ENCODE data around the gene RGP1.

Gene RGP1

DNA sequence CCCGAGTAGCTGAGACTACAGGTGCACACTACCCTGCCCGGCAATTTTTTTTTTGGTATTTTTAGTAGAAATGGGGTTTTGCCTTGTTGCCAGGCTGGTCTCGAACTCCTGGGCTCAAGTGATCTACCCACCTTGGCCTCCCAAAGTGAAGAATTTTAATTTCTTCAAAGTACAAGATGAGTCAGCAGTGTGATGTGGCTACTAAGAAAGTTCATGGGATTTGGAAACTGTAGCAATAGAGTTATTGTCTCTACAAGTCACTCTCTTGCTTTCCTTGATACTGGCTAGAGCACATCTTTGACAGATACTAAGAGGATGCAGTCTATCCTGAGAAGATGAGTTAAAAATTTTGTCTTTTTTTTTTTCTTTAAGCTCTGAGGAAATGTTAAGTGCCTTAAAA lies 15.0 kb upstream of the RGP1 start:
- TF ChIP-seq, protein P1, sequence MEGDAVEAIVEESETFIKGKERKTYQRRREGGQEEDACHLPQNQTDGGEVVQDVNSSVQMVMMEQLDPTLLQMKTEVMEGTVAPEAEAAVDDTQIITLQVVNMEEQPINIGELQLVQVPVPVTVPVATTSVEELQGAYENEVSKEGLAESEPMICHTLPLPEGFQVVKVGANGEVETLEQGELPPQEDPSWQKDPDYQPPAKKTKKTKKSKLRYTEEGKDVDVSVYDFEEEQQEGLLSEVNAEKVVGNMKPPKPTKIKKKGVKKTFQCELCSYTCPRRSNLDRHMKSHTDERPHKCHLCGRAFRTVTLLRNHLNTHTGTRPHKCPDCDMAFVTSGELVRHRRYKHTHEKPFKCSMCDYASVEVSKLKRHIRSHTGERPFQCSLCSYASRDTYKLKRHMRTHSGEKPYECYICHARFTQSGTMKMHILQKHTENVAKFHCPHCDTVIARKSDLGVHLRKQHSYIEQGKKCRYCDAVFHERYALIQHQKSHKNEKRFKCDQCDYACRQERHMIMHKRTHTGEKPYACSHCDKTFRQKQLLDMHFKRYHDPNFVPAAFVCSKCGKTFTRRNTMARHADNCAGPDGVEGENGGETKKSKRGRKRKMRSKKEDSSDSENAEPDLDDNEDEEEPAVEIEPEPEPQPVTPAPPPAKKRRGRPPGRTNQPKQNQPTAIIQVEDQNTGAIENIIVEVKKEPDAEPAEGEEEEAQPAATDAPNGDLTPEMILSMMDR (IDR thresholded peaks at IDR 0.05; ENCODE audit: control insufficient read depth, extremely low read depth, insufficient read depth) = no peak
- DNase-seq (ENCODE audit: low read depth) = no peak
- H3K4me3 ChIP-seq (ENCODE audit: low read depth, low read length) = no peak overlapping the region

DNA sequence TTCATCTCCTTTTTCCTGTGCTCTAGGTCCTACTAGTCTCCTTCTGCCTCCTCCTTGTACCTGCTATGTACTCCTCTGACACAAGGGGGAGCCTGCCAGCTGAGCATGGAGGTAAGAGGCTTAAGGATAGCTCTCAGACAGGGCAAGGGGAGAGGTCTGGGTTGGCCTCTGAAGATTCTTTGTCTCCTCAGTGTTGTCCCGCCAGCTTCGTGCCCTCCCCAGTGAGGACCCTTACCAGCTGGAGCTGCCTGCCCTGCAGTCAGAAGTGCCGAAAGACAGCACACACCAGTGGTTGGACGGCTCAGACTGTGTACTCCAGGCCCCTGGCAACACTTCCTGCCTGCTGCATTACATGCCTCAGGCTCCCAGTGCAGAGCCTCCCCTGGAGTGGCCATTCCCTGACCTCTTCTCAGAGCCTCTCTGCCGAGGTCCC lies 12.9 kb upstream of the RGP1 start:
- TF ChIP-seq, protein P1 (IDR thresholded peaks at IDR 0.05; ENCODE audit: control insufficient read depth, extremely low read depth, insufficient read depth) = peak; percentile 97
- H3K4me3 ChIP-seq (ENCODE audit: low read depth, low read length) = no peak overlapping the region
- DNase-seq (ENCODE audit: low read depth) = no peak

DNA sequence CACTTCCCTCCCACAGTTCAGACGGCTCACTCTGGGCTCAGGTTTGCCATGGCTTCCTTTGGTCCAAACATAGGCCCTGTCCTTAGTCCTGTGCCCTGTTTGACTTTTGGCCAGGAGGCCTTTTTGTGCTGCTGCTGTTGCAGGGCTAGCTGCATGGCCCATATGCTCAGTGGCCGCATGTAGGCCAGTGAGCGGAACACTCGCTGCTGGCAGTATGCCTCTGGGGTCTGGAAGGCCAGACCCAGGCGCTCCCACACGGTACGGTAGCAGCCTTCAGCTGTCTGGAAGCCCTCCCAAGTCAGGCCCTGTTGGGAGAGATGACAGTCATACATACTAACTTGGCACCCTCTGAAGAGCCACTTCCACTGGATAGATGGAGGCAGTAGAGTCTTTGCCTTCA lies 11.9 kb upstream of the RGP1 start:
- TF ChIP-seq, protein P1 (IDR thresholded peaks at IDR 0.05; ENCODE audit: control insufficient read depth, extremely low read depth, insufficient read depth) = no peak
- no peak overlapping the region for H3K4me3 ChIP-seq (ENCODE audit: low read depth, low read length)

DNA sequence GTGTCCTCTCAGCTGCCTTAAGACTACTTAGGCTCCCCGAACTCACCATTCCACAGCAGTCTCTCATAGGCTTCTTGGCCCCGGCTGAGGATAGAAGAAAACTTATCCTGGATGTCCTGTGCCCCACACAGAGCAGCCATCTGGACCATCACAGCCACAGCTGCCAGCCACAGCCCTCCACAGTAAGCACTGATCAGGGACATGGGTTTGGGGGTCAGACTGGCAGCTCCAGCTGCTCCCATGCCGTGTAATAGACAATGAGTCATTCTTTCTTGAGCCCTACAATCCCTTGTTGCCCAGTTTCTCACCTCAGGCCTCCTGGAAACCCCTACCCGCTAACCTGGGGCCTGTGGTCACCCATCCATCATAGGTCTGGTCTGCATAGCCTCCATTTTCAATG lies 10.9 kb upstream of the RGP1 start:
- H3K4me3 ChIP-seq (ENCODE audit: low read depth, low read length) = no peak overlapping the region
- no peak for DNase-seq (ENCODE audit: low read depth)
- TF ChIP-seq, protein P1 (IDR thresholded peaks at IDR 0.05; ENCODE audit: control insufficient read depth, extremely low read depth, insufficient read depth) = no peak

More for the DNA sequence above, 11.9 kb upstream of the RGP1 start:
- DNase-seq (ENCODE audit: low read depth) = no peak

DNA sequence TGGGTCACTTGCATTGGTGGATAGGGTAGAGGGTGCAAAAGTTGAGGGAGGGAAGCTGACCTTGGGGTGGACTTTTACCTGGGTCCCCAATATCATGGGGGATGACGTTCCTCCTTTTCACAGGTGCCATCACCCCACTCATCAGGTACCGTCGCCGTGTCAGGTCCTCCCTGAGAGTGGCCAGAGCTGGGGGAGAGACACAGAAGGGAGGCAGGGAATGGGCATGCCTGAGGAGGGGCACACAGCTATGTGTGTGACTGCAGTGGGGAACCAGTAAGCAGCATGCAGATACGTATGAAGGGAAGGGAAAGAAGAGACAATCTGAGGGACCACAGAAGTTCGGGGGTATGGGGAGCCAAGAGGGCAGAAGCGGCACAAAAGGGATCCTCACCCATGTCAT lies 10.2 kb upstream of the RGP1 start:
- DNase-seq (ENCODE audit: low read depth) = no peak
- TF ChIP-seq, protein P1 (IDR thresholded peaks at IDR 0.05; ENCODE audit: control insufficient read depth, extremely low read depth, insufficient read depth) = no peak
- H3K4me3 ChIP-seq (ENCODE audit: low read depth, low read length) = no peak overlapping the region

DNA sequence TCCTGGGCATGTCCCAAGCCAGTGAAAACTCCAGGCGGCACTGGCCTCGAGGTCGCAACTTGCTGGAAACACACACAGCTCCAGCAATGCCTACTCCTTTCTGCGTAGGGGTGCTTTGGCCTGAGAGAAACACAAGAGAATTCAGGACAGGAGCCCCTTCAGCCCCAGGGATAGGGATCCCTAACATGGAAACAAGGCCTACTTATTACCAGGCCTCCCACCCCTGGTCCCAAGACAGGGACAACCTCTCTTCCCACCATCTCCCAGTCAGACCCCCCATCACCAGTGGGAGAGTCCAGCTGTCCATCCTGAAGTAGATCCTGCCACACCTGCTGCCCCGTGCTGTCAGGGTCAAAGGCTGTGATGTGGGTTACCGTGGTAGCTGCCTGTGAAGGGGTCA lies 8.8 kb upstream of the RGP1 start:
- TF ChIP-seq, protein P1 (IDR thresholded peaks at IDR 0.05; ENCODE audit: control insufficient read depth, extremely low read depth, insufficient read depth) = no peak
- H3K4me3 ChIP-seq (ENCODE audit: low read depth, low read length) = no peak overlapping the region
- DNase-seq (ENCODE audit: low read depth) = no peak

DNA sequence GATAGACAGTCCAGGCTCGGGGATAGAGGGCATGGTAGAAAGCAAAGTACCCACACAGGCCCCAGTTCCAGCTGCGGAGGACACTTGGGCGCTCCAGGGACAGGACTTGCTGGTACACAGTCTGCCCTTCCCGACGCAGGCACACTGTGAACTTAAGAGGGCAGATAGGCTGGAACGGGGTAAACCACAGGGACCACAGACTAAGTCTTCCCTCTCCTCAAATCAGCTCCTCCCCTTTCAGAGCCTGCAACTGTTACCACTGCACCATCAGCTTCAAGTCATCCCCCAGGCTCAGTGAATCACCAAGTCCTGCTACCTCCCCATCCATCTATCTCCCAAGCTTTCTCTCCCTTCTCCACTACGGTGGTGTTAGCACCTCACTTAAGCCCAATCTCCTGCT lies 7.3 kb upstream of the RGP1 start:
- TF ChIP-seq, protein P1 (IDR thresholded peaks at IDR 0.05; ENCODE audit: control insufficient read depth, extremely low read depth, insufficient read depth) = no peak
- DNase-seq (ENCODE audit: low read depth) = no peak

More for the DNA sequence above, 7.3 kb upstream of the RGP1 start:
- no peak overlapping the region for H3K4me3 ChIP-seq (ENCODE audit: low read depth, low read length)

All from LNCaP clone FGC (cell line).